Activated effector memory CD4-positive, alpha-beta T cell treated with Interleukin-2 at 50 U/mL for 16 hours (primary cell): Measurements from ENCODE around the gene ZNF133.

Source experiments
- DNase-seq: peaks from one replicate; pipeline ENCODE4 v3.0.0-alpha.2; 2020

The ZNF133 gene

GRCh38 chr20:18364768-18365167 lies 76.4 kb downstream of the ZNF133 start:
- DNase-seq: no peak
